GM23338 (cell line): ENCODE measurements around the gene PRPF6. TPM values are rescaled to one million over a fixed set of nuclear protein-coding genes. Genes with fewer than 3 reads are reported as not detected.

Source experiments
- ATAC-seq: fragments of 200-7000 bp; cut with Tn5 transposase; 3 replicates; pipeline ENCODE4 v1.9.1; 2020
- DNase-seq: peaks from one replicate; pipeline ENCODE4 v3.0.0-alpha.2; 2015; ENCODE audit warnings: low spot score
- H2AFZ ChIP-seq: fragments of 200-600 bp; sonication (generic); 2 replicates; pipeline ENCODE4 v1.8.0; 2016; ENCODE audit warnings: antibody characterized with exemption, mild to moderate bottlenecking, moderate library complexity
- H3F3A ChIP-seq: fragments of 200-600 bp; sonication (generic); replicated peaks from 2 replicates; pipeline ENCODE4 v1.8.0; 2017; ENCODE audit warnings: antibody characterized with exemption, mixed run types, low read depth
- H3K27ac ChIP-seq: fragments of 200-600 bp; sonication (generic); 2 replicates; pipeline ENCODE4 v1.6.1; 2016; ENCODE audit warnings: low read depth
- H3K27me3 ChIP-seq: fragments of 200-600 bp; sonication (generic); 2 replicates; pipeline ENCODE4 v1.8.0; 2016; ENCODE audit warnings: mild to moderate bottlenecking, mixed run types, moderate library complexity; ENCODE audit not compliant: insufficient read depth
- H3K36me3 ChIP-seq: fragments of 200-600 bp; sonication (generic); 2 replicates; pipeline ENCODE4 v1.8.0; 2016; ENCODE audit warnings: mild to moderate bottlenecking; ENCODE audit not compliant: insufficient read depth
- H3K4me1 ChIP-seq: fragments of 200-600 bp; sonication (generic); 2 replicates; pipeline ENCODE4 v1.8.0; 2016; ENCODE audit warnings: mild to moderate bottlenecking, moderate library complexity; ENCODE audit not compliant: insufficient read depth
- H3K4me2 ChIP-seq: fragments of 200-600 bp; sonication (generic); 2 replicates; pipeline ENCODE4 v1.7.1; 2017; ENCODE audit warnings: mixed run types
- H3K4me3 ChIP-seq: fragments of 200-600 bp; sonication (generic); 2 replicates; pipeline ENCODE4 v1.6.1; 2016; ENCODE audit warnings: mixed run types
- H3K79me2 ChIP-seq: fragments of 200-600 bp; sonication (generic); replicated peaks from 2 replicates; pipeline ENCODE4 v1.8.0; 2017; ENCODE audit warnings: mild to moderate bottlenecking; ENCODE audit not compliant: insufficient read depth
- H3K9me2 ChIP-seq: fragments of 200-600 bp; sonication (generic); 2 replicates; pipeline ENCODE4 v1.8.0; 2017; ENCODE audit not compliant: insufficient read depth
- H4K20me1 ChIP-seq: fragments of 200-600 bp; sonication (generic); replicated peaks from 2 replicates; pipeline ENCODE4 v1.8.0; 2017; ENCODE audit warnings: mild to moderate bottlenecking; ENCODE audit not compliant: insufficient read depth
- H3K27ac Mint-ChIP-seq: 2 replicates; pipeline ENCODE4 v1.8.0; 2020; ENCODE audit warnings: inconsistent platforms, mild to moderate bottlenecking, moderate library complexity, mixed read lengths
- H3K27me3 Mint-ChIP-seq: 3 replicates; pipeline ENCODE4 v1.8.0; 2022; ENCODE audit warnings: low read depth, mild to moderate bottlenecking, moderate library complexity, mixed read lengths, inconsistent platforms; ENCODE audit not compliant: insufficient read depth, poor library complexity
- H3K36me3 Mint-ChIP-seq: 3 replicates; pipeline ENCODE4 v1.8.0; 2021; ENCODE audit warnings: low read depth, mild to moderate bottlenecking, inconsistent platforms, moderate library complexity, mixed read lengths
- H3K4me1 Mint-ChIP-seq: 3 replicates; pipeline ENCODE4 v1.8.0; 2020; ENCODE audit warnings: mild to moderate bottlenecking, inconsistent platforms, mixed read lengths
- H3K4me3 Mint-ChIP-seq: 3 replicates; pipeline ENCODE4 v1.8.0; 2021; ENCODE audit warnings: moderate library complexity, mild to moderate bottlenecking, inconsistent platforms, mixed read lengths
- H3K9me3 Mint-ChIP-seq: 3 replicates; pipeline ENCODE4 v1.8.0; 2020; ENCODE audit warnings: moderate library complexity, mild to moderate bottlenecking, inconsistent platforms, mixed read lengths
- CREB1 ChIP-seq: fragments of 250-450 bp; sonication (Bioruptor Pico); IDR thresholded peaks from 2 replicates; pipeline ENCODE4 v1.5.0; 2020; ENCODE audit warnings: low read depth, mild to moderate bottlenecking, moderate library complexity
- EZH2phosphoT487 ChIP-seq: fragments of 200-600 bp; sonication (generic); IDR thresholded peaks from one replicate; pipeline ENCODE4 v1.8.1; 2018; ENCODE audit warnings: antibody characterized with exemption; ENCODE audit not compliant: unreplicated experiment
- JUNB ChIP-seq: IDR thresholded peaks from one replicate; pipeline ENCODE4 v1.6.1; 2016; ENCODE audit warnings: antibody characterized with exemption; ENCODE audit not compliant: unreplicated experiment
- ZNF331 ChIP-seq: fragments of 250-450 bp; sonication (Bioruptor Pico); IDR thresholded peaks from 2 replicates; pipeline ENCODE4 v1.5.0; 2020; ENCODE audit warnings: low read depth, mild to moderate bottlenecking, moderate library complexity
- polyA plus RNA-seq: library from polyadenylated mRNA; unstranded; fragments of >200 nt; fragmentation: Nextera tagmentation; extraction: Ambion mirVana; gene quantifications from 2 replicates; pipeline ENCODE4 v1.2.1, GENCODE V29; 2016
- total RNA-seq: library from RNA; depleted of rRNA; stranded (reverse); fragments of >200 nt; shearing (Covaris generic); gene quantifications from 2 replicates; pipeline ENCODE4 v1.2.3, GENCODE V29; 2014
- TF ChIP-seq, protein P1 (sequence below): fragments of 250-450 bp; sonication (Bioruptor Pico); IDR thresholded peaks from 2 replicates; pipeline ENCODE4 v1.5.0; 2020; ENCODE audit warnings: mild to moderate bottlenecking, moderate library complexity
- TF ChIP-seq, protein P2 (sequence below): IDR thresholded peaks from 2 replicates; pipeline ENCODE4 v1.6.1; 2016; ENCODE audit warnings: antibody characterized with exemption

PRPF6 gene
- total and polyA plus RNA-seq, 2 experiments from 2014 or later = 53.8 to 79.9 TPM

DNA sequence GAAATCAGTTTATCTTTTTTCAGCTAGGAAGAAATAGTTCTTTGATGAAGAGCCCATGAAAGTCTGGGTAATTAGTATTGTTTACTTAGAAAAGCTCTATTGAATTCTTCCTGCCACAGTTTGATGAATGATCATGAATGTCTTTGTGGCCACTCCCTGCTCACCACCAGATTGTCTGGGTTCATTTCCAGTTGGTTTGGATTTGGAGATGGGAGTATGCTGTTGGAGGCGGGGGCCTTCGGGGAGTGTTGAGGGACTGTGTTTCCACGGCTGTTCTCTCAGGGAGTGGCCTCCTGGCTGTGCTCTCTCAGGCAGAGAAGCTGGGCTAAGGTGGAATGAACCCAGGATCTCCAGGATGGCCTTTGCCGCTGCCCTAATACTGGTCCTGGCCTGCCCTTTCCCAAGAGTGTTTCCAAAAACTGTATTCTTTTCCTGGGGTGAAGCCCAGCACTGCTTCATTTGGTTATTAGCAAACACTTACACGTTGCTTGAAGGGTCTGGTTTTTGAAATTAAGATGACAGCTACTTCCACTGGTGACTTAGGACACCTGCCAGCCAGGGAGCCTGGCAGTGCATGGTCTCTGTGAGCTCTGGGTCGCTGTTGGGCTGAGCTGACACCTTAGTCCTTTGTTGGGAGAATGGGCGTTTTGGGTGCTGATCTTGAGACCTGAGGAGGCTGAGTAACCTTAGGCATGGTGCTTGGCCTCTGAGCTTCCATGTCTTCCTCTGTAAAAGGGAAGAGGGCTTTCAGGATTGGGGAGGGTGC, 23.2 kb downstream of the PRPF6 start (continued):
- TF ChIP-seq, protein P1, sequence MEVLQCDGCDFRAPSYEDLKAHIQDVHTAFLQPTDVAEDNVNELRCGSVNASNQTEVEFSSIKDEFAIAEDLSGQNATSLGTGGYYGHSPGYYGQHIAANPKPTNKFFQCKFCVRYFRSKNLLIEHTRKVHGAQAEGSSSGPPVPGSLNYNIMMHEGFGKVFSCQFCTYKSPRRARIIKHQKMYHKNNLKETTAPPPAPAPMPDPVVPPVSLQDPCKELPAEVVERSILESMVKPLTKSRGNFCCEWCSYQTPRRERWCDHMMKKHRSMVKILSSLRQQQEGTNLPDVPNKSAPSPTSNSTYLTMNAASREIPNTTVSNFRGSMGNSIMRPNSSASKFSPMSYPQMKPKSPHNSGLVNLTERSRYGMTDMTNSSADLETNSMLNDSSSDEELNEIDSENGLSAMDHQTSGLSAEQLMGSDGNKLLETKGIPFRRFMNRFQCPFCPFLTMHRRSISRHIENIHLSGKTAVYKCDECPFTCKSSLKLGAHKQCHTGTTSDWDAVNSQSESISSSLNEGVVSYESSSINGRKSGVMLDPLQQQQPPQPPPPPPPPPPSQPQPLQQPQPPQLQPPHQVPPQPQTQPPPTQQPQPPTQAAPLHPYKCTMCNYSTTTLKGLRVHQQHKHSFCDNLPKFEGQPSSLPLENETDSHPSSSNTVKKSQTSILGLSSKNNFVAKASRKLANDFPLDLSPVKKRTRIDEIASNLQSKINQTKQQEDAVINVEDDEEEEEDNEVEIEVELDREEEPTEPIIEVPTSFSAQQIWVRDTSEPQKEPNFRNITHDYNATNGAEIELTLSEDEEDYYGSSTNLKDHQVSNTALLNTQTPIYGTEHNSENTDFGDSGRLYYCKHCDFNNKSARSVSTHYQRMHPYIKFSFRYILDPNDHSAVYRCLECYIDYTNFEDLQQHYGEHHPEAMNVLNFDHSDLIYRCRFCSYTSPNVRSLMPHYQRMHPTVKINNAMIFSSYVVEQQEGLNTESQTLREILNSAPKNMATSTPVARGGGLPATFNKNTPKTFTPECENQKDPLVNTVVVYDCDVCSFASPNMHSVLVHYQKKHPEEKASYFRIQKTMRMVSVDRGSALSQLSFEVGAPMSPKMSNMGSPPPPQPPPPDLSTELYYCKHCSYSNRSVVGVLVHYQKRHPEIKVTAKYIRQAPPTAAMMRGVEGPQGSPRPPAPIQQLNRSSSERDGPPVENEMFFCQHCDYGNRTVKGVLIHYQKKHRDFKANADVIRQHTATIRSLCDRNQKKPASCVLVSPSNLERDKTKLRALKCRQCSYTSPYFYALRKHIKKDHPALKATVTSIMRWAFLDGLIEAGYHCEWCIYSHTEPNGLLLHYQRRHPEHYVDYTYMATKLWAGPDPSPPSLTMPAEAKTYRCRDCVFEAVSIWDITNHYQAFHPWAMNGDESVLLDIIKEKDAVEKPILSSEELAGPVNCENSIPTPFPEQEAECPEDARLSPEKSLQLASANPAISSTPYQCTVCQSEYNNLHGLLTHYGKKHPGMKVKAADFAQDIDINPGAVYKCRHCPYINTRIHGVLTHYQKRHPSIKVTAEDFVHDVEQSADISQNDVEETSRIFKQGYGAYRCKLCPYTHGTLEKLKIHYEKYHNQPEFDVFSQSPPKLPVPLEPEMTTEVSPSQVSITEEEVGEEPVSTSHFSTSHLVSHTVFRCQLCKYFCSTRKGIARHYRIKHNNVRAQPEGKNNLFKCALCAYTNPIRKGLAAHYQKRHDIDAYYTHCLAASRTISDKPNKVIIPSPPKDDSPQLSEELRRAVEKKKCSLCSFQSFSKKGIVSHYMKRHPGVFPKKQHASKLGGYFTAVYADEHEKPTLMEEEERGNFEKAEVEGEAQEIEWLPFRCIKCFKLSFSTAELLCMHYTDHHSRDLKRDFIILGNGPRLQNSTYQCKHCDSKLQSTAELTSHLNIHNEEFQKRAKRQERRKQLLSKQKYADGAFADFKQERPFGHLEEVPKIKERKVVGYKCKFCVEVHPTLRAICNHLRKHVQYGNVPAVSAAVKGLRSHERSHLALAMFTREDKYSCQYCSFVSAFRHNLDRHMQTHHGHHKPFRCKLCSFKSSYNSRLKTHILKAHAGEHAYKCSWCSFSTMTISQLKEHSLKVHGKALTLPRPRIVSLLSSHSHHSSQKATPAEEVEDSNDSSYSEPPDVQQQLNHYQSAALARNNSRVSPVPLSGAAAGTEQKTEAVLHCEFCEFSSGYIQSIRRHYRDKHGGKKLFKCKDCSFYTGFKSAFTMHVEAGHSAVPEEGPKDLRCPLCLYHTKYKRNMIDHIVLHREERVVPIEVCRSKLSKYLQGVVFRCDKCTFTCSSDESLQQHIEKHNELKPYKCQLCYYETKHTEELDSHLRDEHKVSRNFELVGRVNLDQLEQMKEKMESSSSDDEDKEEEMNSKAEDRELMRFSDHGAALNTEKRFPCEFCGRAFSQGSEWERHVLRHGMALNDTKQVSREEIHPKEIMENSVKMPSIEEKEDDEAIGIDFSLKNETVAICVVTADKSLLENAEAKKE (CRISPR knock-in tag) = no peak
- TF ChIP-seq JUNB (no peak), EZH2phosphoT487 (no peak), ZNF331 (CRISPR knock-in tag) (no peak)

GRCh38 chr20:64005394-64005793, 24.5 kb downstream of the PRPF6 start:
- H3K4me2 ChIP-seq = no peak overlapping the region
- DNase-seq = no peak
- H3F3A ChIP-seq = 0 out of 2 replicates have a peak, but pooled peaks cover 6% of the 10 kb centered on the region
- no peaks in the 10 kb centered on the region for H3K4me1 ChIP-seq
- H2AFZ ChIP-seq = no peak overlapping the region
- no peaks in the 10 kb centered on the region for H3K9me2 ChIP-seq
- Mint-ChIP-seq H3K27ac (no peak overlapping the region), H3K36me3 (peaks cover 74% of the 10 kb centered on the region), H3K4me1 (no peaks in the 10 kb centered on the region), H3K9me3 (no peaks in the 10 kb centered on the region), H3K27me3 (no peaks in the 10 kb centered on the region), H3K4me3 (no peak overlapping the region)
- no peaks in the 10 kb centered on the region for H3K27me3 ChIP-seq
- H3K36me3 ChIP-seq = peaks cover 37% of the 10 kb centered on the region
- peaks cover 15% of the 10 kb centered on the region for H3K79me2 ChIP-seq
- H4K20me1 ChIP-seq = peaks cover 7% of the 10 kb centered on the region
- H3K27ac ChIP-seq = no peak overlapping the region
- H3K4me3 ChIP-seq = no peak overlapping the region
- no peak for ATAC-seq
- TF ChIP-seq CREB1 = no peak
- TF ChIP-seq ZNF331 (CRISPR knock-in tag) = no peak
- no peak for TF ChIP-seq EZH2phosphoT487
- TF ChIP-seq, protein P2, sequence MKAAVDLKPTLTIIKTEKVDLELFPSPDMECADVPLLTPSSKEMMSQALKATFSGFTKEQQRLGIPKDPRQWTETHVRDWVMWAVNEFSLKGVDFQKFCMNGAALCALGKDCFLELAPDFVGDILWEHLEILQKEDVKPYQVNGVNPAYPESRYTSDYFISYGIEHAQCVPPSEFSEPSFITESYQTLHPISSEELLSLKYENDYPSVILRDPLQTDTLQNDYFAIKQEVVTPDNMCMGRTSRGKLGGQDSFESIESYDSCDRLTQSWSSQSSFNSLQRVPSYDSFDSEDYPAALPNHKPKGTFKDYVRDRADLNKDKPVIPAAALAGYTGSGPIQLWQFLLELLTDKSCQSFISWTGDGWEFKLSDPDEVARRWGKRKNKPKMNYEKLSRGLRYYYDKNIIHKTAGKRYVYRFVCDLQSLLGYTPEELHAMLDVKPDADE = no peak
